HUES6 (cell line): ENCODE measurements around the gene RGMA.

Experiments
- H3K27ac ChIP-seq: 2 replicates; pipeline ENCODE4 v1.7.0; 2013; ENCODE audit warnings: low read depth, mild to moderate bottlenecking, low read length, inconsistent platforms
- H3K27me3 ChIP-seq: 2 replicates; pipeline ENCODE4 v1.6.1; 2013; ENCODE audit warnings: low read length; ENCODE audit not compliant: control insufficient read depth, insufficient read depth
- H3K36me3 ChIP-seq: 2 replicates; pipeline ENCODE4 v1.6.1; 2013; ENCODE audit warnings: low read length; ENCODE audit not compliant: control insufficient read depth, insufficient read depth
- H3K4me1 ChIP-seq: 2 replicates; pipeline ENCODE4 v1.6.1; 2013; ENCODE audit warnings: low read length; ENCODE audit not compliant: control insufficient read depth, insufficient read depth
- H3K4me3 ChIP-seq: 2 replicates; pipeline ENCODE4 v1.5.1; 2013; ENCODE audit warnings: low read depth, low read length
- H3K9ac ChIP-seq: one replicate; pipeline ENCODE4 v1.6.1; 2013; ENCODE audit warnings: mild to moderate bottlenecking, low read length
- H3K9me3 ChIP-seq: 2 replicates; pipeline ENCODE4 v1.6.1; 2013; ENCODE audit warnings: low read depth, low read length; ENCODE audit not compliant: control insufficient read depth, insufficient read depth

RGMA gene

DNA sequence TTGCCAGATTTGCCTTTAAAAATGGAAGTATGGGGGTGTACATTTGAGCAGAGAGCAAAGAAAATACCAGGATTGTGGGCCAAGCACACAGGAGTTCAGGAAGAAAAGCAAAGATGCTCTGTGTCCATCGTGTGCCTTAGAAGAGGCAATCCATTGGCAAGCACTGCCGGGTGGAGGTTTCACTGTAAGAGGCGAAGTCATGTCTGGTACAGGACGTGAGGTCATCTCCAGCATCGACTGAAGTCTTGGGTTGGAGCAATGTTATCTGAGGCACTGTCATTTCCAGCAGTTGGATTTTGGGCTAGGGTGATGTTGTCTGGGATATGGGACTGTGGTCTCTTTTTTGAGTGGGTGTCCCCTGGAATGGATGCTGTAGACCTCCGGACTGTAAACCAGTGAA is 4.8 kb upstream of the RGMA start:
- peaks cover 57% of the 10 kb centered on the region for H3K27me3 ChIP-seq
- no peaks in the 10 kb centered on the region for H3K36me3 ChIP-seq
- no peak overlapping the region for H3K27ac ChIP-seq
- peaks cover 7% of the 10 kb centered on the region; the same call in 1 of the 2 replicates for H3K4me1 ChIP-seq
- H3K9me3 ChIP-seq = peaks cover 8% of the 10 kb centered on the region; the same call in 1 of the 2 replicates
- no peak overlapping the region for H3K9ac ChIP-seq
- no peak overlapping the region for H3K4me3 ChIP-seq

DNA sequence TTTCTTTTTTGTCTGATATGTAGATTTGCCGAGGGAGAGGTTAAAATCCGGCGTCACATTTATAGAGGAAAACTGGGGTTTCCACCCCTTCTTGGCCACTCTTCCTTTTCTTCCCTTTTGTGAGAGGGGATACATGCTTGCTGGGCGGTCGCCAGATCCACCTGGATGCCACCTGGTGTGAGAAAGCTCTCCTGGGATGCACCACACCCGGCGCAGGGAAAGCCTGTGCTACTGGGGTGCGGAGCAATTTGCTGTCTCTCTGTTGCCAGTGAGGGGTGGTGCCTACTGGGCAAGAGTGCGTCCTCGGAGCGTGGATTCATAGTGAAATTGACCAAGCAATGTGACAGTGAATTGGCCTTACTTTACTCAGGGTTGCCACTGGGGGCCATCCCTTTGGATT is 2.5 kb upstream of the RGMA start:
- peaks cover 11% of the 10 kb centered on the region for H3K4me1 ChIP-seq
- H3K27me3 ChIP-seq = peaks cover 77% of the 10 kb centered on the region
- no peak overlapping the region for H3K27ac ChIP-seq
- H3K9ac ChIP-seq = no peak overlapping the region
- H3K36me3 ChIP-seq = no peaks in the 10 kb centered on the region
- no peak overlapping the region for H3K4me3 ChIP-seq
- H3K9me3 ChIP-seq = no peaks in the 10 kb centered on the region

DNA sequence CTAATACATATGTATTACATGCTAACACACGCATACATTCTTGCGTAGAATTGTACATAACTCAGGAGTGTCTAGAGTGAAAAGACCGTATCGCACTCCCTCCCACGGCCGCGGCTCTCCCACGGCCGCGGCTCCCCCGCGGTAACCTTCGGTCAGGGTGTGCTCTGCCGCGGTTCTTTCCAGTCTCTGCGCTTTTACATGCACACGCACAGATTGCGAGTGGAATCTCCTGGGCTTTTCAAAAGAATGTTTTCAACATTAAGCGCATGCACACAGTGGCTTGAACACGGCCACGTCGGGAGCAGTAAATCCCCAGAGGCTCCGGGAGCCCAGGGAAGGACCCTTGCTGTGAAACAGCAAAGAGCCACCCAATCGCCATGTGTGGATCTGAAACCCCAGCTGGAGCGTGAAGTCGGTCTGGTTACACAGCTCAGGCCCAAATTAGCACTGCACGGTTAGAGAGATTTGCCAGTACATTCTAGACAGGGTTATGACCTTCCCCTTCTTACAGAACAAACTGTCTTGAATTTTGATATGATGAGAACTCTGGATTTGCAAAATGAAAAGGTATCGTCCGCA is 805 bp upstream of the RGMA start:
- H3K4me3 ChIP-seq = peak overlapping the region; percentile 63
- no peaks in the 10 kb centered on the region for H3K9me3 ChIP-seq
- H3K4me1 ChIP-seq = peaks cover 16% of the 10 kb centered on the region
- H3K9ac ChIP-seq = no peak overlapping the region
- no peaks in the 10 kb centered on the region for H3K36me3 ChIP-seq
- peaks cover 85% of the 10 kb centered on the region for H3K27me3 ChIP-seq
- H3K27ac ChIP-seq = no peak overlapping the region

- Histone ChIP-seq H3K9me3 (no peaks in the 10 kb centered on the region), H3K27me3 (peaks cover 71% of the 10 kb centered on the region), H3K4me1 (peaks cover 16% of the 10 kb centered on the region), H3K36me3 (no peaks in the 10 kb centered on the region), H3K4me3 (peak overlapping the region; percentile 68), H3K27ac (no peak overlapping the region), H3K9ac (peak overlapping the region; percentile 31)
Observed at GRCh38 chr15:93088200-93088980, 621 bp downstream of the RGMA start.

GRCh38 chr15:93087825-93088199 is 1.2 kb downstream of the RGMA start:
- Histone ChIP-seq H3K27me3 (peaks cover 65% of the 10 kb centered on the region), H3K27ac (no peak overlapping the region), H3K4me1 (peaks cover 16% of the 10 kb centered on the region), H3K4me3 (peak overlapping the region; percentile 68), H3K9ac (no peak overlapping the region), H3K9me3 (no peaks in the 10 kb centered on the region), H3K36me3 (no peaks in the 10 kb centered on the region)

- H3K27ac ChIP-seq = no peak overlapping the region
- H3K4me1 ChIP-seq = peaks cover 16% of the 10 kb centered on the region
- H3K27me3 ChIP-seq = peaks cover 55% of the 10 kb centered on the region
- H3K36me3 ChIP-seq = no peaks in the 10 kb centered on the region
- H3K9me3 ChIP-seq = no peaks in the 10 kb centered on the region
- H3K9ac ChIP-seq = no peak overlapping the region
- no peak overlapping the region for H3K4me3 ChIP-seq
Observed at GRCh38 chr15:93086791-93087190, 2.2 kb downstream of the RGMA start.

GRCh38 chr15:93085692-93086091 is 3.3 kb downstream of the RGMA start:
- no peaks in the 10 kb centered on the region for H3K9me3 ChIP-seq
- no peaks in the 10 kb centered on the region for H3K36me3 ChIP-seq
- H3K9ac ChIP-seq = no peak overlapping the region
- no peak overlapping the region for H3K27ac ChIP-seq
- H3K27me3 ChIP-seq = peaks cover 44% of the 10 kb centered on the region
- H3K4me3 ChIP-seq = no peak overlapping the region
- H3K4me1 ChIP-seq = peaks cover 12% of the 10 kb centered on the region

GRCh38 chr15:93082861-93083260 is 6.2 kb downstream of the RGMA start:
- no peak overlapping the region for H3K9ac ChIP-seq
- peaks cover 9% of the 10 kb centered on the region for H3K4me1 ChIP-seq
- no peaks in the 10 kb centered on the region for H3K36me3 ChIP-seq

GRCh38 chr15:93081399-93081798 is 7.6 kb downstream of the RGMA start:
- H3K9me3 ChIP-seq = no peaks in the 10 kb centered on the region
- H3K27me3 ChIP-seq = peaks cover 8% of the 10 kb centered on the region
- no peak overlapping the region for H3K4me3 ChIP-seq
- peaks cover 5% of the 10 kb centered on the region; the same call in 1 of the 2 replicates for H3K4me1 ChIP-seq
- H3K36me3 ChIP-seq = no peaks in the 10 kb centered on the region
- H3K9ac ChIP-seq = no peak overlapping the region
- no peak overlapping the region for H3K27ac ChIP-seq

More at GRCh38 chr15:93082861-93083260, 6.2 kb downstream of the RGMA start:
- no peaks in the 10 kb centered on the region for H3K9me3 ChIP-seq
- H3K27me3 ChIP-seq = peaks cover 22% of the 10 kb centered on the region
- no peak overlapping the region for H3K4me3 ChIP-seq
- no peak overlapping the region for H3K27ac ChIP-seq

DNA sequence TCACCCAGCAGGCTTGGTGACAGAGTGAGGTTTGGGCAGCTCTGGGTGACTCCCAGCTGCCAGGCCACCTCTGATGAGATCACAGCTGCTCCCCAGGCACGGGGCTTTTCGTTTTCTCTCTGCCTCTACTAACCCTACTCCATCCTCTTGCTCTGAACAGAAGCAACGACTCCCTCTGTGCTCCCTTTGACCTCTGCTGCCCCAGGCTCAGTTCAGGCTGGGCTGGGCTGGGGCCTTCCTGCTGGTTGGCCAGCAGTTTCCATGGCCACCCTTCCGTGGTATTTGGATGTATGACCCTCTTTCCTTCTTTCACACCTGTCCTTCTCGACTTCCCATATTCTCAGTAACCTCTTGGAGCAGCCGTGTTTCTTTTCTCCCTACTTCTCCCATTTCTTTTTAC is 8.6 kb downstream of the RGMA start:
- no peaks in the 10 kb centered on the region; the same call in 1 of the 2 replicates for H3K4me1 ChIP-seq
- no peak overlapping the region for H3K4me3 ChIP-seq
- H3K36me3 ChIP-seq = no peaks in the 10 kb centered on the region
- H3K9ac ChIP-seq = no peak overlapping the region
- H3K27ac ChIP-seq = no peak overlapping the region
- no peaks in the 10 kb centered on the region for H3K27me3 ChIP-seq
- H3K9me3 ChIP-seq = no peaks in the 10 kb centered on the region

GRCh38 chr15:93076875-93077274 is 12.1 kb downstream of the RGMA start:
- no peaks in the 10 kb centered on the region for H3K36me3 ChIP-seq
- H3K27me3 ChIP-seq = peaks cover 16% of the 10 kb centered on the region
- no peak overlapping the region for H3K4me3 ChIP-seq
- no peaks in the 10 kb centered on the region for H3K9me3 ChIP-seq
- H3K9ac ChIP-seq = no peak overlapping the region
- no peak overlapping the region for H3K27ac ChIP-seq
- peaks cover 7% of the 10 kb centered on the region for H3K4me1 ChIP-seq
